K562 treated with DMSO at 1 percent for 24 hours (cell line): Measurements from ENCODE around the gene HDX. TPM values are rescaled to one million over a fixed set of nuclear protein-coding genes. Genes with fewer than 3 reads are reported as not detected.

ENCODE experiments used
- total RNA-seq: library from RNA; unstranded; fragments of 300-600 nt; gene quantifications from 2 replicates; pipeline ENCODE4 v1.2.3, GENCODE V29; 2022; ENCODE audit warnings: low read depth; ENCODE audit not compliant: insufficient read depth

HDX gene
- not detected in 2 replicates for total RNA-seq

GRCh38 chrX:84501798-84502628, at the start of gene HDX:
HDX (minus strand) TSS chrX:84502453; CDS start chrX:84475397, 27,056 bp downstream.

